Mucosa of rectum (tissue), 2 donors: ENCODE data around the gene GSE1.

ENCODE experiments used
- H3K27ac ChIP-seq, 2 donors: one replicate each; pipeline ENCODE4 v1.7.0; 2013; ENCODE audit warnings: inconsistent platforms in 2 of 2, low read depth in 2 of 2, low read length in 2 of 2
- H3K27me3 ChIP-seq, 2 donors: one replicate each; pipeline ENCODE4 v1.7.0; 2013; ENCODE audit warnings: low read length in 2 of 2; ENCODE audit not compliant: control insufficient read depth in 2 of 2, insufficient read depth in 2 of 2
- H3K36me3 ChIP-seq, 2 donors: one replicate each; pipeline ENCODE4 v1.7.0; 2013; ENCODE audit warnings: low read length in 2 of 2; ENCODE audit not compliant: control insufficient read depth in 2 of 2, insufficient read depth in 2 of 2
- H3K4me1 ChIP-seq, 2 donors: one replicate each; pipeline ENCODE4 v1.7.0; 2013; ENCODE audit warnings: low read length in 2 of 2, mild to moderate bottlenecking in 1 of 2; ENCODE audit not compliant: control insufficient read depth in 2 of 2, insufficient read depth in 2 of 2
- H3K4me3 ChIP-seq, 2 donors: one replicate each; pipeline ENCODE4 v1.7.0; 2013; ENCODE audit warnings: low read length in 2 of 2
- H3K9ac ChIP-seq, 2 donors: one replicate each; pipeline ENCODE4 v1.7.0; 2013; ENCODE audit warnings: low read length in 2 of 2, low read depth in 1 of 2, mild to moderate bottlenecking in 1 of 2
- H3K9me3 ChIP-seq, 2 donors: one replicate each; pipeline ENCODE4 v1.7.0; 2013; ENCODE audit warnings: low read length in 2 of 2; ENCODE audit not compliant: control insufficient read depth in 2 of 2
- donor health status: healthy.
- donor health status: Normal muscosa, but diverticular disease.

The GSE1 gene

GRCh38 chr16:85707528-85708095 lies 94.5 kb downstream of the GSE1 start:
- Histone ChIP-seq H3K9ac (no peak overlapping the region), H3K4me1 (no peaks in the 10 kb centered on the region), H3K4me3 (no peak overlapping the region), H3K9me3 (peaks cover 0 to 5% of the 10 kb centered on the region in 2 donors), H3K27me3 (no peaks in the 10 kb centered on the region), H3K36me3 (no peaks in the 10 kb centered on the region), H3K27ac (no peak overlapping the region)

DNA sequence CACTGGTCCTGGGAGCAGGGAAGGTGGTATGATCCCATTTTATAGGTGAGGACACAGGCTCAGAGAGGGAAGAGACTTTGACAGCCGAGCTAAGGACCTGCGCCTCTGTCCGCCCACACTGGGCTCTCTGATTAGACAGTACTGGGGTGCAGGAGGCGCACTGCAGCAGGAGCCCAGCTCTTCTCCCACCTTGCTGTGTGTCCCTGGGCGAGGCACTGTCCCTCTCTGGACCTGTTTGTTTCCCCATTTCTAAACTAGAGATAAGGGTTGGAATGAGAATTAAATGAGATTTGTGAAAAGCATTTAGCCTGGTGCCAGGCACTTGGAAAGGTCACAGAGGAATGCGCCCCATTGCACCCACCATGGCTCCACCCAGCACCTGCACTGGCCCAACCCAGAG lies 95.2 kb downstream of the GSE1 start:
- no peaks in the 10 kb centered on the region for H3K27me3 ChIP-seq
- no peak overlapping the region for H3K9ac ChIP-seq
- no peaks in the 10 kb centered on the region for H3K36me3 ChIP-seq
- no peak overlapping the region for H3K4me3 ChIP-seq
- H3K9me3 ChIP-seq = peaks cover 0 to 5% of the 10 kb centered on the region in 2 donors
- H3K4me1 ChIP-seq = no peaks in the 10 kb centered on the region
- H3K27ac ChIP-seq = no peak overlapping the region

DNA sequence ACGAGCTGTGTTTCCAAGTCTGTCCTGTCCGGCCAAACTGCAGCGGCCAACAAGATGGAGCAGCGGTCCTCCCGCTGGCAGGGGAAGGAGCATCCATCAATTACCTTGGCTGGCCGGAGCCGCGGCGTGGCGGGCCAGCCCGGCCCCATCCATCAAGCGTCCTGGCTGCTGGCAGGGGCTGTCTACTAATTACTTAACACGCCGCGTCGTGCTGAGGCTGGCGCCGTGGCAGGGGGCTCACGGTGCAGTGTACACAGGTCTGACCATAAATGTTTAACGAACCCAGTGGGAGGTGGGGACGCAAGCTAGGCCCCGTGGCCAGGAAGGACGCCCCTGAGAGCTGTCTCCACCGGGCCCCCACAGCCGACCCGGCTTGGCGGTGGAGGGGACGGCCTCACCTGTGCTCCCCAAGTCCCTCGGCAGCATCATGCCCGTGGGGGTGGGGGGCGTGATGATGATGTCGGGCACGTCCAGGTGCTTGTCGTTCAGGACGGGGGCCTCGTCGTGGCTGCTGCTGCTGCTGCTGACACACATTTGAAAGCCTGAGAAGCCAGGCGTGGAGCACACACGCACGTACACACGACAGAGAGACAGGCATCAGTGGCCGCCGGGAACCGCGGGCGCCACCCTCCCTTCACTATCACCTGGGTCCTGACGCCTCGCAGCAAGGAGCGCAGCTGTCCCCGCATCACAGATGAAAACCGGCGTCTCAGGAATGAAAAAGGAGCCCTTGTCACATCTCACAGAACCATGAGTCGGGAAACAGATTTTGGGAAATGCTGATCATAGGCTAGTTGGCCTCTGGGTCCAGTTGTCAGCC lies 96.9 kb downstream of the GSE1 start:
- H3K4me1 ChIP-seq = no peaks in the 10 kb centered on the region
- no peak overlapping the region for H3K4me3 ChIP-seq
- H3K9ac ChIP-seq = no peak overlapping the region
- H3K27me3 ChIP-seq = no peaks in the 10 kb centered on the region
- H3K36me3 ChIP-seq = no peaks in the 10 kb centered on the region
- no peak overlapping the region for H3K27ac ChIP-seq
- peaks cover 0 to 5% of the 10 kb centered on the region in 2 donors for H3K9me3 ChIP-seq

DNA sequence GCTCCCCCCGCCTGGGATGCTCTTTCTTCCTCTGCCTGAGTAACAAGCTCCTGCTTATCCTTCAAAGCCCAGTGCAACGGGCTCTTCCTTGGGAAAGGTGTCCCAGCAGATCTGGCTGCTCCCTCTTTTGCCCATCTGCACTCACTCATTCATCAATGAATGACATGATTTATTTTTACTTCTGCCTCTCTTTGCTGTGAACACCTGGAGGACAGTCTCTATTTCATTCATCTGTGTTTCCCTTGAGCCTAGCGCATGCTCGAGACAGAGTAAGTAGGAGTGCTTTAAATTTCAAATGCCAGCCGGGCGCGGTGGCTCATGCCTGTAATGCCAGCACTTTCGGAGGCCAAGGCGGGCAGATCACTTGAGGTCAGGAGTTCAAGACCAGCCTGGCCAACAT lies 97.6 kb downstream of the GSE1 start:
- no peaks in the 10 kb centered on the region for H3K27me3 ChIP-seq

DNA sequence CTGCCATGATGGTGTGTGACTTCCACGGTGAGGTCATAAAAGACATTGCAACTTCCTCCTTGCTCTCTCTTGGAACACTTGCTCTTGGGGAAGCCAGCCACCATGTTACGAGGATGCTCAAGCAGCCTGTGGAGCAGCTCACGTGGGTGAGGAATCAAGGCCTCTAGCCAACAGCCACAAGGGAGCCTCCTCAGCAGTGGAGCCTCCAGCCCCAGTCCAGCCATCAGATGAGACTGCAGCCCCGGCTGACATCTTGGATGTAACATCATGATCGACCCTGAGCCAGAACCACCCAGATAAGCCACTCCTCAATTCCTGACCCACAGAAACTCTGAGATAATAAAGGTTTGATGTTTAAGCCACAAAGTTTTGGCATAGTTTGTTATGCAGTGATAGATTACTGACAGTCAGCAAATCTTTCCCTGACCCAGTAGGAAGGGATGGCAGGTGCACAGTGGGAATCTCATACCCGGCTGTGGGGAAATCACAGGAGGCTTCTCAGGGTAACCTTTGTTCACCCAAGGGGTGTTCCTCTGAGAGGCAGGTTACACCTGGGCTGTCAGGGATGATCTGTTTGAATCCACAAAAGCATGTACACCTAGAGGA lies 99.0 kb downstream of the GSE1 start:
- Histone ChIP-seq H3K4me3 (no peak overlapping the region), H3K4me1 (peaks cover 0 to 3% of the 10 kb centered on the region in 2 donors), H3K27me3 (no peaks in the 10 kb centered on the region), H3K9ac (no peak overlapping the region), H3K27ac (no peak overlapping the region), H3K36me3 (no peaks in the 10 kb centered on the region), H3K9me3 (peaks cover 0 to 5% of the 10 kb centered on the region in 2 donors)

More for the DNA sequence above, 97.6 kb downstream of the GSE1 start:
- H3K4me1 ChIP-seq = no peaks in the 10 kb centered on the region
- H3K27ac ChIP-seq = no peak overlapping the region
- no peak overlapping the region for H3K4me3 ChIP-seq
- no peaks in the 10 kb centered on the region for H3K36me3 ChIP-seq
- H3K9ac ChIP-seq = no peak overlapping the region
- peaks cover 0 to 5% of the 10 kb centered on the region in 2 donors for H3K9me3 ChIP-seq

GRCh38 chr16:85712801-85713200 lies 99.7 kb downstream of the GSE1 start:
- no peaks in the 10 kb centered on the region for H3K27me3 ChIP-seq
- H3K9me3 ChIP-seq = peaks cover 0 to 5% of the 10 kb centered on the region in 2 donors
- no peaks in the 10 kb centered on the region for H3K36me3 ChIP-seq
- H3K4me1 ChIP-seq = peaks cover 0 to 3% of the 10 kb centered on the region in 2 donors
- no peak overlapping the region for H3K4me3 ChIP-seq
- H3K9ac ChIP-seq = no peak overlapping the region
- H3K27ac ChIP-seq = no peak overlapping the region

- no peak overlapping the region for H3K27ac ChIP-seq
- H3K27me3 ChIP-seq = no peaks in the 10 kb centered on the region
- H3K36me3 ChIP-seq = no peaks in the 10 kb centered on the region
- peaks cover 3 to 10% of the 10 kb centered on the region in 2 donors for H3K4me1 ChIP-seq
- no peak overlapping the region for H3K4me3 ChIP-seq
- no peak overlapping the region for H3K9ac ChIP-seq
- peaks cover 0 to 5% of the 10 kb centered on the region in 2 donors for H3K9me3 ChIP-seq
These were observed 102.3 kb downstream of the GSE1 start for GRCh38 chr16:85715169-85716021.

- H3K36me3 ChIP-seq = no peaks in the 10 kb centered on the region
- H3K4me3 ChIP-seq = no peak overlapping the region
- H3K9me3 ChIP-seq = peaks cover 0 to 5% of the 10 kb centered on the region in 2 donors
- no peak overlapping the region for H3K9ac ChIP-seq
- no peak overlapping the region for H3K27ac ChIP-seq
- no peaks in the 10 kb centered on the region for H3K27me3 ChIP-seq
- H3K4me1 ChIP-seq = peaks cover 3 to 10% of the 10 kb centered on the region in 2 donors
These were observed 103.0 kb downstream of the GSE1 start for GRCh38 chr16:85716022-85716679.

- Histone ChIP-seq H3K4me3 (no peak overlapping the region), H3K9ac (no peak overlapping the region), H3K9me3 (peaks cover 0 to 5% of the 10 kb centered on the region in 2 donors), H3K27ac (no peak overlapping the region), H3K4me1 (peaks cover 3 to 10% of the 10 kb centered on the region in 2 donors), H3K27me3 (no peaks in the 10 kb centered on the region), H3K36me3 (no peaks in the 10 kb centered on the region)
These were observed 103.5 kb downstream of the GSE1 start for GRCh38 chr16:85716680-85717038.
